GM12891 (cell line): ENCODE data around the gene EBI3.

Experiments used
- DNase-seq: peaks from one replicate; pipeline ENCODE4 v3.0.0; 2011; ENCODE audit warnings: low spot score; ENCODE audit not compliant: insufficient read length
- FAIRE-seq: peaks from 2 replicates; lab custom pipeline; 2011; peaks lifted over from hg19 to GRCh38; lab: Jason Lieb, UNC
- PAX5 ChIP-seq: IDR thresholded peaks from 2 replicates; pipeline ENCODE4 v1.6.1; 2011; ENCODE audit warnings: low read length, moderate library complexity, mild to moderate bottlenecking; ENCODE audit not compliant: insufficient read depth, severe bottlenecking
- POLR2A ChIP-seq: IDR thresholded peaks from 2 replicates; pipeline ENCODE4 v1.6.1; 2011; ENCODE audit warnings: low read depth, low read length, control low read depth
- POLR2AphosphoS5 ChIP-seq: IDR thresholded peaks from 2 replicates; pipeline ENCODE4 v1.6.1; 2011; ENCODE audit warnings: low read depth, low read length, control low read depth
- POU2F2 ChIP-seq: IDR thresholded peaks from 2 replicates; pipeline ENCODE4 v1.6.1; 2011; ENCODE audit warnings: low read depth, mild to moderate bottlenecking, control low read depth, low read length, moderate library complexity
- SPI1 ChIP-seq: IDR thresholded peaks from 2 replicates; pipeline ENCODE4 v1.6.1; 2011; ENCODE audit warnings: low read depth, low read length, control low read depth
- TAF1 ChIP-seq: IDR thresholded peaks from 2 replicates; pipeline ENCODE4 v1.6.1; 2011; ENCODE audit warnings: low read depth, low read length, control low read depth

EBI3 gene

DNA sequence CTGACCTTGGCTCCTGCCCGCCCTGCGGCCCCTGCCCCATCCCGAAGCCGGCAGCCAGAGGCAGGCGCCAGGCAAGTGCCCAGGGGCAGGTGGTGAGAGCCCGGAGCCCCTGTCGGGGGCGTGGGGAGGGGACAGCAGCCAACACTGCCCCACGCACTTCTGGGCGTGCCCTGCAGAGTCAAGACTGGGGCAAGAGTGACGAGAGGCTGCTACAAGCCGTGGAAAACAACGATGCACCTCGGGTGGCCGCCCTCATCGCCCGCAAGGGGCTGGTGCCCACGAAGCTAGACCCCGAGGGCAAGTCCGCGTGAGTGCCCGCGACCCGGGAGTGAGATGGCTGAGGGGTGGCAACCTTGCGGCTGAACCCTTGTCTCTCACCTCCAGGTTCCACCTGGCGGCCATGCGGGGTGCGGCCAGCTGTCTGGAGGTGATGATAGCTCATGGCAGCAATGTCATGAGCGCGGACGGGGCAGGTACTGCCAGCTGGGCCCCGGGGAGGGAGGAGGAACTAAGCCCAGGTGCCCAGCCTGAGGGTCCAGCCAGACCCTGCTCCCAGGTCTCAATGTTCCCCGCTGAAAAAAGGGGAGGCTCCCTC is 29.5 kb upstream of the EBI3 start:
- DNase-seq (no peak), FAIRE-seq (no peak)

GRCh38 chr19:4200940-4201542 is 28.3 kb upstream of the EBI3 start:
- FAIRE-seq (no peak), DNase-seq (no peak)
- TF ChIP-seq POLR2AphosphoS5, result no peak
- no peak for TF ChIP-seq TAF1

More for the DNA sequence above, 29.5 kb upstream of the EBI3 start:
- TF ChIP-seq POLR2AphosphoS5 (no peak), POU2F2 (no peak), PAX5 (no peak), TAF1 (no peak), POLR2A (no peak), SPI1 (no peak)

DNA sequence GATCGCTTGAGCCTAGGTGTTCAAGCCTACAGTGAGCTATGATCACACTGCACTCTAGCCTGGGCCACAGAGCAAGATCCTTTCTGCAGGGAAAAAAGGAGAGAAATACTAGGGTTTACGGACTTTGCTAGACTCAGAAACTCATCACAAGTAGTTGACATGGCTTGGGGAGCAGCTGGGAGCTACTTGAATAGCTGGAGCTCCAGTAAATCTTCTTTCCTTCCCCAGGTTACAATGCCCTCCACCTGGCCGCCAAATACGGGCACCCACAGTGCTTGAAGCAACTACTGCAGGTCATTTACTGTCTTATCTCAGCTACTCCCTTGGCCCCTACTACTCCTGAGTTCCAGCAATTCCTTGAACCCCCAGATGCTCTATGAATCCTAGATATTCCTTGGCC is 27.5 kb upstream of the EBI3 start:
- FAIRE-seq (no peak), DNase-seq (no peak)
- TF ChIP-seq SPI1, result no peak
- no peak for TF ChIP-seq TAF1
- no peak for TF ChIP-seq POU2F2
- no peak for TF ChIP-seq POLR2AphosphoS5
- TF ChIP-seq POLR2A, result no peak
- TF ChIP-seq PAX5, result no peak

DNA sequence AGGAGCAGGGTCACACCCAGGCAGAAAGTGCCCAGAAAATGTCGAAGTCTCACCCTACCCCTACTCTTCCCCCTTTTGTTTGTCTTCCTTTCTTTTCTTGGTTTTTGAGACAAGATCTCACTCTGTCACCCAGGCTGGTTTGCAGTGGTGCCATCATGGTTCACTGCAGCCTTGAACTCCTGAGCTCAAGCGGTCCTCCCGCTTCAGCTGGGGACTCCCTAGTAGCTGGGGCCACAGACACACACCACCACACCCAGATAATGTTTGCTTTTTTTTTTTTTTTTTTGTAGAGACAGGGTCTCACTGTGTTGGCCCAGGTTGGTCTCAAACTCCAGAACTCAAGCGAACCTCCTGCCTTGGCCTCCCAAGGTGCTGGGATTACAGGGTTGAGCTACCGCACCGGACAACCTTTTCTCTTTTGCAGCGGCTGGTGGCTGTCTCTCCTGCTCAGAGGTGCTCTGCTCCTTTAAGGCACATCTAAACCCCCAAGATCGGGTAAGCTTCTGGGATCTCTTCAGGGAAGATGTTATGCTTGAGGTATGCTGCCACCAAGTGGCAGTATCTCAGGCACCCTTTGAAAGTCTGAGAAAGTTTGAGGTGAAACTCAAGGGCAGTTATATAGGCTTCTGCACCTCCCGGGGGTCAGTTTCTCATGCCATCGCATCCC is 22.4 kb upstream of the EBI3 start:
- TF ChIP-seq POU2F2, result no peak
- no peak for TF ChIP-seq PAX5
- TF ChIP-seq POLR2AphosphoS5, result no peak
- TF ChIP-seq TAF1, result no peak
- TF ChIP-seq SPI1, result no peak
- FAIRE-seq (no peak), DNase-seq (no peak)

DNA sequence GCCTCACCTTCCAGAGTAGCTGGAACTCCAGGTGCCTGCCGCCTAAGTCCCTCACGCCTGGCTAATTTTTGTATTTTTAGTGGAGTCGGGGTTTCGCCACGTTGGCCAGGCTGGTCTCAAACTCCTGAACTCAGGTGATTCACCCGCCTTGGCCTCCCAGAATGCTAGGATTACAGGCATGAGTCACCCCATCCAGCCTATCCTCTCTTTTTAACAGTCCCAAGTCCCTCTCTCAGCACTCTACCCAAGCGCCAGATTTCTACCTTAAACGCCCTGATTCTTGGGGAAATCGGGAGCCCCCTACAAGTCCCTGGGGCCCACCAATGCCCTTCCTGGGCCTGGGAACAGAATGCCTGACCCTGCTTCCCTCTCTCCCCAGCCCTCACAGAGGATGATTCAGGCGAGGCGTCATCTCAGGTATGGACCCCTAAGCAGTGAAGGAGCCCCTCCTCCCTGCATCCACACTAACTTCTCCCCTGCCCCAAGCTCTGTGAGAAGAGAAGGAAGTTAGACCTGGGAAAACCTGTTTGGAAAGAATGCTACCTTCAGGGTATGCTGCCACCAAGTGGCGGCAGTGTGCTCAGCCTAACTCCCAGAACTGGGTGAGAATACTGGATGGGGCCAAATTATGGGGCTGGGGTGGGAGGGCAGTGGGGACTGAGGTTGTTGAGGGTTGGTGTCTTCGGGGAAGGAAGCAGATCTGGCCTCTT is 20.8 kb upstream of the EBI3 start:
- TF ChIP-seq POLR2A, result no peak
- TF ChIP-seq SPI1, result no peak
- no peak for TF ChIP-seq POU2F2
- no peak for TF ChIP-seq TAF1
- TF ChIP-seq PAX5, result no peak
- no peak for TF ChIP-seq POLR2AphosphoS5
- DNase-seq (no peak), FAIRE-seq (peak; percentile 78)

DNA sequence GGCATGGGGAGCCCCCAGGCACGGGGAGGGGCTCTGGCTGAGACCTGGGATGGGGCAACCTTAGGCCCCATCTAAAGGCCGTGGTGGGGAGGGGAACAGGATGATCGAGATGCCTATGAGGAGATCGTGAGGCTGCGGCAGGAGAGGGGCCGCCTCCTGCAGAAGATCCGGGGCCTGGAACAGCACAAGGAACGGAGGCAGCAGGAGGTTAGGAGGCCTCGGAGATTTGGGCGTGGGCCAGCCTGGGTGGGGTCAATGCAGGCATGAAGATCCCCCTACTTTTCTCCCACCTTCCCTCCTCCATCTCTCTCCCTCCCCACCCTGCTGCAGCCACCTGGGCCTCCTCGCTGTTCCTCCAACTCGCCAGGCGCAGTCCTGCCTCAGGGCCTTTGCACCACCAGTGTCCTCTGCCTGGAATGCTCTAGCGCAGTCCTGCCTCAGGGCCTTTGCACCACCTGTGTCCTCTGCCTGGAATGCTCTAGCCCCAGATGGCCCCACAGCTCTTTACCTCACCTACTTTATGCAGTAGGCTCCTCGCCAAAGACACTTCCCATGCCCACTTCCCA is 19.1 kb upstream of the EBI3 start:
- TF ChIP-seq POU2F2, result no peak
- TF ChIP-seq POLR2AphosphoS5, result no peak
- no peak for TF ChIP-seq TAF1
- no peak for TF ChIP-seq POLR2A
- no peak for TF ChIP-seq SPI1
- TF ChIP-seq PAX5, result no peak
- DNase-seq, result no peak
- no peak for FAIRE-seq

- TF ChIP-seq PAX5 (no peak), TAF1 (no peak), SPI1 (no peak), POLR2AphosphoS5 (no peak), POU2F2 (no peak), POLR2A (no peak)
- FAIRE-seq (no peak), DNase-seq (no peak)
These were observed 16.2 kb upstream of the EBI3 start for GRCh38 chr19:4213116-4213515.

DNA sequence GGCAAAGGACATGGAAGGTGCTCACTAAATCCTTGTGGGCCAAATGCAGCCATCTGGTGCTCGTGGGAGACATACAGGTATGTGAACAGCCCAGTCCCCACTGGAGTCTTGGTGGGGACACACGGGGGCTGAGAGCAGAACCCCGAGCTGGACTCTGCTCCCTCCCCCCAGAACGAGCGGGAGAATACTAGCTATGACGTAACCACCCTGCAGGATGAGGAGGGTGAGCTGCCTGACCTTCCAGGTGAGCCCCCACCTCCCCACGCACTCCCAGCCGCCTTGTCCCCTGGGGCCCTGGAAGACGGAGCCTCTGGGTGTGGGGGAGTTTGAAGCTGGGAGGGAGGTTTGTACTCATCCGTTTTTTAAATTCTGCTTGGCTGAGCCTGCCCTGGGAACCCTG is 13.5 kb upstream of the EBI3 start:
- FAIRE-seq, result no peak
- TF ChIP-seq PAX5, result no peak
- DNase-seq, result no peak

GRCh38 chr19:4216846-4217245 is 12.5 kb upstream of the EBI3 start:
- no peak for FAIRE-seq

More at GRCh38 chr19:4216846-4217245, 12.5 kb upstream of the EBI3 start:
- TF ChIP-seq POLR2AphosphoS5 (no peak), POLR2A (no peak), PAX5 (no peak), POU2F2 (no peak), TAF1 (no peak), SPI1 (no peak)
- DNase-seq, result no peak
